ENCODE measurements around the gene IGFLR1. TPM values are rescaled to one million over a fixed set of nuclear protein-coding genes. Genes with fewer than 3 reads are reported as not detected.
A peak's percentile ranks its signal among the peaks of the same experiment; 100 is the strongest.

Gene IGFLR1
- total RNA-seq, 3 donors from 2014 or later = 5.3 to 14.6 (median 8.2) TPM

DNA sequence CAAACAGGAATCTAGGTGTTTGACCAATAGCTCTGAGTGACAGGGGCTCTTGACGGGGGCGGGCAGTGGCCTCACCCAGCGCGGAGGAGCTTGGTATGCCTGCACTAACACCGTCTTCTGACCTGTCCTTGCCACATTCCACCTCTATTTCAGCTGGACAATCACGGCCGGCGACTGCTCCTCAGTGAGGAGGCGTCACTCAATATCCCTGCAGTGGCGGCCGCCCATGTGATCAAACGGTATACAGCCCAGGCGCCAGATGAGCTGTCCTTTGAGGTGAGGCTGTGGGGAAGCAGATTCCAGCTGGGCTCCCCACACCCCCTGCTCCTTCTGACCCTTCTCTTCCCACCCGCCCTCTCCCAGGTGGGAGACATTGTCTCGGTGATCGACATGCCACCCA lies 37.8 kb upstream of the IGFLR1 start:
- TF ChIP-seq CTCF (IDR thresholded peaks at IDR 0.05) = no peak

DNA sequence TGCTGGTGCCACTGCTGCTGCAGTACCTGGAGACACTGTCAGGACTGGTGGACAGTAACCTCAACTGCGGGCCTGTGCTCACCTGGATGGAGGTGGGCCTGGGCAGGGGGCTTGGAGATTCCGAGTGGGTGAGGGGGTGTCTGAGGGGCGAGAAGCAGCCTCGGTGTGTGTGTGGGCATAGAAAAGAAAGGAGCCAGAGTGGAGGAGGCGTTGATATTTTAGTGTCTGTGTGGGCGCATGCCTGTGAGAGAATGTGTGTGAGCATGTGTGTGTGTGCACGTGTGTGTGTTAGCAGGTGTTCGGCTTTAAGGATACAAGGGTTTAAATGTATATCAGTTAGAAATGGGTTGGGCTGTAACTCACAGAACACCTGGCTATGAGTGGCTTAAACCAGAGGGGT lies 36.8 kb upstream of the IGFLR1 start:
- intact Hi-C loops (cut with DNase I, micrococcal nuclease) = no loop called here
- H3K4me3 ChIP-seq = no peak overlapping the region
- no peaks in the 10 kb centered on the region for H3K9me3 ChIP-seq
- DNase-seq (peak in 1 of 3 donors; percentile 10), ATAC-seq (no peak)
- H3K36me3 ChIP-seq (ENCODE audit: low read depth) = no peaks in the 10 kb centered on the region
- H3K4me1 ChIP-seq (ENCODE audit: low read depth) = no peaks in the 10 kb centered on the region
- TF ChIP-seq CTCF (IDR thresholded peaks at IDR 0.05) = no peak

More for the DNA sequence above, 37.8 kb upstream of the IGFLR1 start:
- intact Hi-C loops (cut with DNase I, micrococcal nuclease) = no loop called here
- H3K36me3 ChIP-seq (ENCODE audit: low read depth) = no peaks in the 10 kb centered on the region
- H3K4me3 ChIP-seq = no peak overlapping the region
- ATAC-seq (no peak), DNase-seq (no peak)
- H3K9me3 ChIP-seq = no peaks in the 10 kb centered on the region
- H3K4me1 ChIP-seq (ENCODE audit: low read depth) = no peaks in the 10 kb centered on the region

DNA sequence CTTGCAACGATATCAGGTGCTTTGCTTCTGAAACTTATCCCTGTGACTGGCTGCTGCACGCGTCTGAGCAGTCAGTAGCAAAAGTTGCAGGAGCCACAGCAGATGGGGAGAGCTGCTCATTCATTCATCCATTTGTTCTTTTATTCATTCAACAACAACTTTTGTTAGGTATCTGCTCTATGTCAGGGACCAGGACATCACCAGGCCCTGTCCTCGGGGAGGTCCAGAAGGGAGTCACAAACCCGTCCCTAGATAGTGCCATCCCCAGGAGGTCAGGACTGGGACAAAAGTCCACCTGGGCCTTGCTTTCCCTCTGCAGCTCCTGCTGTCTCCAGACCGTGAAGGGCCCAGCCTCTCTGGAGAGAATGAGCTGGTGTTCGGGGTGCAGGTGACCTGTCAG lies 35.7 kb upstream of the IGFLR1 start:
- H3K36me3 ChIP-seq (ENCODE audit: low read depth) = no peaks in the 10 kb centered on the region
- ATAC-seq = no peak
- no peak for TF ChIP-seq CTCF (IDR thresholded peaks at IDR 0.05)
- H3K4me3 ChIP-seq = no peak overlapping the region
- no peaks in the 10 kb centered on the region for H3K4me1 ChIP-seq (ENCODE audit: low read depth)
- no peak for DNase-seq
- intact Hi-C loops (cut with DNase I, micrococcal nuclease) = no loop called here
- H3K9me3 ChIP-seq = no peaks in the 10 kb centered on the region

DNA sequence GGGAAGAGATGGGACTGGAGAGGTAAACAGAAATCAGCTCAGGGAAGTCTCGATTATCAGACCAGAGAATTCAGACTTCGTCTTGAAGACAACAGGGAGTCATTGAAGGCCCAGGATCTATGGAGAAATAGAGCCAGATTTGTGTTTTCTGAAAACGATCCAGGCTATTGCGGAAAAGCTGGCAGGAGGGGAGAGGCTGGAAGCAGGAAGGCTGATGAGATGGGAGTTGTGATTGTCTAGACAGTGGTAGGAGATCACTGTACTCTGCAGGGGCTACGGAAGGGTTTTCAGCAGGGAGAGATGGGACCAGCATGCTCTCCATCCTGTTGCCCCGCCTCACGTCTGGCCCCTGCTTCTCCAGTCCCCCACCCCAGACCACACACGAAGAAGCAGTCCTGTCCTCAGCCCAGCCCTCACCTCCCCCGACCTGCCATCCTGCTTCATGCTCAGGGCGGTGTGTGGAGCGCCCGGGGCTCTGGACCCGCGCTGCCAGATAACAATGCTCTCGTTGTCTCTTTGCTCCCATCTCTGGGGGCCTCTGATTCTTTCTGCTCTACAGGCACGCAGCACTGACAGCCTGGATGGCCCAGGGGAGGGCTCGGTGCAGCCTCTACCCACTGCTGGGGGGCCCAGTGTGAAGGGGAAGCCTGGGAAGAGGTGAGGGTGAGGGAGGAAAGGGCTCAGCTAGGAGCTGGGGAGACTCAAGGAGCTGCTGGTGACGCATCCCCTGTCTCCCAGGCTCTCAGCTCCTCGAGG lies 35.0 kb upstream of the IGFLR1 start:
- no peak for TF ChIP-seq CTCF (IDR thresholded peaks at IDR 0.05)
- ATAC-seq (no peak), DNase-seq (peak in 1 of 3 donors; percentile 23)
- Histone ChIP-seq H3K36me3 (ENCODE audit: low read depth) (no peaks in the 10 kb centered on the region), H3K4me3 (no peak overlapping the region), H3K4me1 (ENCODE audit: low read depth) (no peaks in the 10 kb centered on the region), H3K9me3 (no peaks in the 10 kb centered on the region)
- intact Hi-C loops (cut with DNase I, micrococcal nuclease) = no loop called here

- Histone ChIP-seq H3K4me1 (ENCODE audit: low read depth) (no peaks in the 10 kb centered on the region), H3K4me3 (no peak overlapping the region), H3K36me3 (ENCODE audit: low read depth) (no peaks in the 10 kb centered on the region), H3K9me3 (no peaks in the 10 kb centered on the region)
- intact Hi-C loops (cut with DNase I, micrococcal nuclease) = no loop called here
- ATAC-seq = no peak
- DNase-seq = no peak
- TF ChIP-seq CTCF (IDR thresholded peaks at IDR 0.05) = no peak
These were observed 34.0 kb upstream of the IGFLR1 start for GRCh38 chr19:35776102-35776788.

Data from mucosa of descending colon (tissue), 3 donors.